ENCODE data around the gene PTPRR. TPM values are rescaled to one million over a fixed set of nuclear protein-coding genes. Genes with fewer than 3 reads are reported as not detected.
A peak's percentile ranks its signal among the peaks of the same experiment; 100 is the strongest.

The PTPRR gene
- polyA plus RNA-seq, 1 donor: 1.5 TPM

DNA sequence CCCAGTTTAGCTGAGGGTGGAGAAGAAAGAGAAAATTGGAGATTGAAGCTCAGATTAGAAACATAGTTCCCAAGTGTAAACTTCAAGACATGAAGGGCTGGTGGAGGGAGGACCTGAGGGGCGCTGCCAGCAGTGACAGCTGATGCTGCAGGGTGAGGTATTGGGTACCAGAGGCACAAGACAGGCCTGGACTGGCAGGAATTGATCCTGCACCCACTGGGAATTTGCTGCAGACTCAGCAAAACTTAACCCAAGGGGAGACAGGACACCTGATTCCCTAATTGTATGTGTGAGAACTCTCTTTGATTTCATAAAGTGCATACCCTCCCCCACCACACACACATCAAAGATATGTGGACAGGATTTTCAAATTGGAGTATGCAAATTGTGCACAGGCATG lies 11.6 kb downstream of the PTPRR start:
- no peak for DNase-seq

DNA sequence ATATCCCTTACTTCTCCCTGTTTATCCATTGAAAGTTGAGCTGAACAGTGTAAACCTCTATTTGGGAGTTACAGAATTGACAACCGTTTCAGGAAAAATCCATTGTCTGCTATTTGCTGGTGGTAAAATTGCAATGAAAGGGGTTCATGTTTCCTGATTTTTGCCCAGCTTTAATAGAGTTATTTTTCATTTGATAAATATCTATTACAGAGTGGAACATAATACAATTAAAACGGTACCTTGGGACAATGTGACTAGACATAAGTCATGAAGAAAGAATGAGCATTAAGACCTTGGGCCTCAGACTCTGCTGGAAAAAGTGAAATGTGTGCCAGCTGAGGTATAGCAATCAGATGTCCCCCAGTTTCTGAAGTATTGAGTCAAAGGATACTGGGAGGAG lies 13.1 kb downstream of the PTPRR start:
- DNase-seq: no peak

DNA sequence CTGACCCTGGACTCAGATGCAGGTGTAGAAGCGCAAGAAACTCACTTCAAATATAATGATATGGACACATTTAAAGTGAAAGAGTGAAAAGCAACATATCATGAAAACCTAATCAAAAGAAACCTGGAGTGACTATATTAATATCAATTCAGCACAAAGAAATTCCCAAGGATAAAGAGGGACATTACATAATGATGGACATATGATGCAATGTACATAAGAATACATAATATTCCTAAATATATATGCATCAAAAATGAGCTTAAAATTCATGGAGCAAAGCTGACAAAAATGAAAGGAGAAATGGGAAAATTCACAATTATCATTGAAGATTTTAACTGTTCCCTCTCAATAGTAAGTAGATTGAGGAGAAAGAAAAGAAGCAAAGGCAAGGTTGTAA lies 24.6 kb downstream of the PTPRR start:
- no peak for DNase-seq

DNA sequence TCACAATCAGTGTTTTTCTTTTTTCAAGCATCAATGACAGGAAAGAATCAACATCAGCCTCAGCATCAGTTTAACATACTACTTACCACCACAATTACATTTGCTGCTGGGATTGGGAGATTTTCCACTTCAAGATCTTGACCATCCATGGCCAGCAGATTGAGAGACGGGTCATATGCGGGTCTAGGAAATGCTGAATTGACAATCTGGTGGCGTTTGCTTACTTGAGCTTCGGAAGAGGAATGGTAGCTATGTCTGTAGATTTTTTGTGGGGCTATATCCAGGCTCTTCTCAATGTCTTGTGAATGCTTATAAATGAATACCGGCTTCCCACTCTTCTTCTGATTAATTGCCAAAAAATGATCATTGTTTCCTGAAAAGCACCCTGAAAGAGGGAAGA lies 27.9 kb downstream of the PTPRR start:
- no peak for DNase-seq

DNA sequence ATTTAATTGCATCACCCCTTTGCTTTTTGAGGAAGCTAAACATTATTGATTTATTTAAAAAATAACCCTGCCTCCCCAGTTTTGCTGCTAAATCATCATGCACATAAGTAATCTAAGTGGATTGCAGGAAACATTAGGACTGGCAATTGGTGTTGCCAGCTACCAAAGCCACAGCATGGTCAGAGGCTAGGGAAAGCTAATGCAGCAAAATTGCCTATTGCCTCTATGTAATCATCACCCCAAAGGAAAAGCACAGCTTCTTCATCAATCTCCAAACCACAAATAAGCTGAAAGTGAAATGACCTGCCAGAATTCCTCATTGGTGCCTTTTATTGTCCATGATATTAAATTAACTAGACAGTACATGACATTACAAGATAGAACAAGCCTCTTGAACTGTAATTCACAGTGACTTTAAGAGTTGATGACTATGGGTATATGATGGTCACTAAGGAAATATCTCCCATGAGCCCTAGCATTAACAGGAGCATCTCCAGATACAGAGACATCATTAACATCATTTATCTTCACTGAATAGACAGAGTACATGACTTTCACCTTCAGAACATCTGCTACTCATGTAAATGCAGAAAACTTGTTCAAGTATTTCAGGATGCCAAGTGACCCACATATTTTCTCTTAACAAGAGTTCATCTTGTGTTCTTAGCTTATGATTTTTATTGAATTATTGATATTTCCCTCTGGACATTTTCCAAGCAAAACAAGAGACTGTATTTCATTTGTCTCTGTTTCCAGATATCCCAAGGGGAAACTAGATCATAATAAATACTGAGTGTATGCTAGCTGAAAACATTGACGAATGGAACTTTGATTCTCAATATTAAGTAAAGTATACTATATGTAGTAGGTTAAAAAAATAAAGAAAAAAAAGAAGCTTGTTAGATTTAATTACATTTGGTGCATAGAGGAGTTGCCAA lies 29.4 kb downstream of the PTPRR start:
- no peak for DNase-seq

DNA sequence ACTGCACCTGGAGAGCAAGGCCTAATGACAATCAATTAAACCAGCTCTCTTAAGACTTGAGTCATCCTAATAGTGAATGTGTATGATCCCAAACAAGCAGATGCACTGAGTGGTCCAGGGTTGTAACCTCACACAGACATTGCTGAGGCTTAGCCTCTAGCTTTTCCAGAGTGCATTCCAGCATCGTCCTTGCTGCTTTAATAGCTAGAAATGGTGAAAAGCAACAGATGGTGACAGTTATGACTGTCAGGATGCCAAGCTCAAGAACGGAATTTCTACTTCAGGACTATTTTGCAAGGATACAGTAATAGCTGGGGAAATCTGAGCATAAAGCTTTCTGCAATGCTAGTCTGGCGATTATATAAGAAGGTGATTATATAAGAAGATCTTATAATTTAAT lies 34.6 kb downstream of the PTPRR start:
- DNase-seq: peak; percentile 19

DNA sequence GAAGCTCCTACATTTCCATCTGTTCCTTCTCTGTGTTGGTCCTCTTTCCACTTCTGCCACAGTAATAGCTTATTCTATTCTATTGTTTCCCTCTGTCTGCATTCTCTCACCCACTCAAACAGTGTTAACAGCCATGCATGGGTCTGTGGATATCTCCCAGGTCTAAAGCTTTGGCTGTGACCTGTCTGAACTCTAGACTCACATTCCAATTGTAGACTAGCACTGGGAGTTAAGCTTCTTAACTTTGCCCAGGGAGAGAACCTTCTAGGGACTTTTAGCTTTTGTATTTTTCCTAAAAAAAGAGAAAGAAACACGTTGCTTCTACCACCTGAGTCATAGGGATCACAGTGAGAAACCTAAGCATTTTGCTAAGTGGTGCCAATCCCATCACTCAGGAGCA lies 36.7 kb downstream of the PTPRR start:
- DNase-seq: no peak

DNA sequence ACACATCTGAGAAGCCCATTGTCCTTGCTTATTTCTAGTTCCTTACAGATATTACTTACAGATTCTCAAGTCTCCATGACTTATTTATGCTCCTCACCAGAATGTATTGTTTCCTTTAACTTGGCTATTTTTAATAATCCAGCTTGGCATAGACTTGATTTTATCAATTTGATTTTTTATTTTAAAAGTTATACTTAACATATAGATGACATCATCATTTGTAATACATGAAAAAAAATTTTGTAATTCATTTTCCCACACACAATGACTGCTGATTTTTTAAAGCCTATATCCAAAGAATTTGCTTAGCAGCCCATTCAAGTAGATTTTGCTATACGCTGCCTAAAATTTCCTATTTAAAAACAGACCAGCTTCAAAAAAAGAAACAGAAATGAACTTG lies 39.8 kb downstream of the PTPRR start:
- no peak for DNase-seq

DNA sequence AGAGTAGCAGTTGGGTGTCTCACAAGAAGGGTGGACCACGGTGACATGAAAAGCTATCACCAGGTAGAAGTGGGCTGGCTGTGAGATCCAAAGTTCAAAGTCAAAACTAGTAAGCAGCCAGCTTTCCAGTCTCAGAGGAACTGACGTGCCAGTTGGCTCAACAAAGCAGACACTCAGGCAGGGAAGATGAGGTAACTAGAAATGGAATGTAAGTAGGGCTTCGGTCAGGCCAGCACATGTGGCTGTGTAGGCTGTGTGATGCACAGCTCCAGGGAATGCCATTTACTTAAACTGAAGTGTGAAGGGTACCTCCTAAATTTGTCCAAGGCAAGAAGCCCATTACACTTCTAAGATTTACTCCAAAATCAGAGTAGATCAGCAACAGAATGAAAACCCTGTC lies 43.6 kb downstream of the PTPRR start:
- no peak for DNase-seq

DNA sequence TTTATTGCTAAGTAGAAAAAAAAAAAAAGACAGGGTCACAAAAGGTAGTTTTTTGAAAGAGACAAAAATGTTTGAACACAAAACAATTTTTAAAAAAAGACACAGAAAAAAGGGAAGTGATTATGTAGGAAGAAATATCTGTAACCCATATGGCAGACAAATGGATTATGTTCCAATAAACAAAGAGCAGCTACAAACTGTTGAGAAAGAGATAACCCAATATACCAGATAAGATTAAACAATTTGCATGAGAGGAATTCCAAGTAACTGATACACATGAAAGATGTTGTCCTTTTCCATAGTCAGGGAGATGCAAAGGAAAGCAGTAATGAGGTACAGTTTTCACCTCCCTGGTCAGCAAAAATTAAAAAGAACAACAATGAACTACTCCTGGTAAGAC lies 44.9 kb downstream of the PTPRR start:
- no peak for DNase-seq

DNA sequence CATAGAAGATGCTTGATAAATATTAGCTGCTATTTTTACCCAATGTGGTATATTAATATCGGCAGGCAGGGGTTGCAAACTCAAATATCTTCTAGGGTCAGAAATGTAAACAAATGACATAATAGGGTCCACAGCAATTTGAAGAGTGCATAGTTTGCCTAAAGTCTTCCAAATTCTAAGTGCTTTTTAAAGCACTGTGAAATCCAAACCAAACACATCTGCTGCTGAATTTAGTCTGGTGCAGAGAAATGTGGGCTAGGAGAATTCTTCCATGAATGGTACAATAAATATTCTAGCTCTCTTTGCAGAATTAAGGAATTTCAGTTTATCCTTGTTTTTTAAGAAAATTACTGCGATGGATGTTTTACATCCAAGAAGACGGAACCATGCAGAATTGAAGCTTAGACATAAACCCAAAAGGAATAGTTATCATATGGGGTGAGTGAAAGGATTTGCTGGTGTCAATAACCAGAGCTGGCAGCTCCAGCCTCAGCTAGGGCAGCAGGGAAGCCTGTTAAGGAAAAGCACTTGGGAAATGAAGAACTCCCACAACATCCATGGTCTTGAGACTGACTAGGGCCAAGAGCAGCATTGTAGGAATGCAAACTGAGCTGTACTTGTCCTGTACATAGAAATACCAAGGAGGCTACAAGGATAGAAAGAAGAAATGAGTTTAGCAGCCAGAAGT lies 65.5 kb downstream of the PTPRR start:
- no peak for DNase-seq

DNA sequence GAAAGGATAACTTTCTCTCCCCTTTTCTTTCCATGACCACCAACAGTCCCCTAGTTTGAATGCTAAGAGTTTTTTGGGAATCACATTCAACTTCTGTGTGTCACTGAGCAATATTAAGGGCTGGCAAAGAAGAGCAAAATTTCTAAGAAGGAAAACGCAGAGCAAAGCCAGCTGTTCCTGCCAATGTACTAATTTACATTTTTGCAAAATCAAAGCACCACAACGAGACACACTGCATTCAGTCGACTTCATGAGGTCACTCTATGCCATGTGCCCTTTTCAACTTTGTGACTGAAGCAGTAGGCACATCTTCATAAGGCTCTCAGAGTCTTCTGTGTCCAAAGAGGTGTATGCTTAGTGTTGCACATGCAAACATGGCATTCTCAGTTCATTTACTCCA lies 66.4 kb downstream of the PTPRR start:
- no peak for DNase-seq

DNA sequence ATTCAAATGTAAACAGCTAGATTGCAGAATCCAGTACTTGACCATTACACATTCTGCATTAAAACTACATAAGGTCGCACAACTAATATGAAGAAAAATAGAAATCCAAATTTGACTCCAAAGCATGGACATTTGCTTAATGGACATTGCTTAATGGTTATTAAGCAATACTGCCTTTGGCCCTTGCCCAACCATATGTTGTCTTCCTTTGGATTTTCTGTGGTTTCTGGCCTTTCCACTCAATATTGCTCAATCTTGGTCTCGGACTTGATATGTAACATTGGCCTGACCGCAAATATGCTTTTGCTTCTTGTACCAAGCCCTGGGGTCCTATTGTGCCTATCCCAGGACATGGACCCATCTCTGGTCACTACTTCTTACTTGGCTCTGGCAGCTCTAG lies 67.2 kb downstream of the PTPRR start:
- DNase-seq: no peak

DNA sequence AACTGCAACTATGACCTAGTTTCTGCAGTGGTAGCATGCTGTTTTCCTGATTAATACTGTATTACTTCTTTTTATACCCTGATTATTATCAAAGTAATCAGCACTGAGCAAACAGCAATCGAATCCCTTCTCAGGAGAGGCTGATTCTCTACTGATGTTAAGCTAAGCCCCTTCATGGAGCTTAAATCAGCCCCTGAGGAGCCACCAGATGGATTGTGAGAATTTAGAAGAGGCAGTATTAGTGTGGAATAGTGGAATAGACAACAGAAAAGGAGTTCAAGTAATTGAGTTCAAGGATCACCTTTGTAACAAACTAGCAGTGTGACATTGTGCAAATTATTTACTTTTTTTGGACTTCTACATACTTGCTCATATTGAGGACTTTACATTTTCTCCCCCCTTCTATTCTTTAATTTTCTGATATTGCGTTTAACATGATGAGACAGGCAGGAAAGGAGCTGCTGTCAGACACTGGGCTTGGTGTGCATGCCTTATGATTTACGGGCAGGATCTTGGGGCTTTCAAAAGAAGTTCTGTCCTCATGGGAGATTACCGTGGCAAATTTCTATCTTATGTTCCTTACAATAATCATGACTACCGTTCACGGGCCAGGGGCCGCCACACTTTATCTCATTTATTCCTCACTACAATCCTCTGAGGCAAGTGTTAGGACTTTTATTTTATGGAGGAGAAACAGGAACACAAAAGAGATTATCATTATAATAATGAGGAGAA lies 68.0 kb downstream of the PTPRR start:
- no peak for DNase-seq

DNA sequence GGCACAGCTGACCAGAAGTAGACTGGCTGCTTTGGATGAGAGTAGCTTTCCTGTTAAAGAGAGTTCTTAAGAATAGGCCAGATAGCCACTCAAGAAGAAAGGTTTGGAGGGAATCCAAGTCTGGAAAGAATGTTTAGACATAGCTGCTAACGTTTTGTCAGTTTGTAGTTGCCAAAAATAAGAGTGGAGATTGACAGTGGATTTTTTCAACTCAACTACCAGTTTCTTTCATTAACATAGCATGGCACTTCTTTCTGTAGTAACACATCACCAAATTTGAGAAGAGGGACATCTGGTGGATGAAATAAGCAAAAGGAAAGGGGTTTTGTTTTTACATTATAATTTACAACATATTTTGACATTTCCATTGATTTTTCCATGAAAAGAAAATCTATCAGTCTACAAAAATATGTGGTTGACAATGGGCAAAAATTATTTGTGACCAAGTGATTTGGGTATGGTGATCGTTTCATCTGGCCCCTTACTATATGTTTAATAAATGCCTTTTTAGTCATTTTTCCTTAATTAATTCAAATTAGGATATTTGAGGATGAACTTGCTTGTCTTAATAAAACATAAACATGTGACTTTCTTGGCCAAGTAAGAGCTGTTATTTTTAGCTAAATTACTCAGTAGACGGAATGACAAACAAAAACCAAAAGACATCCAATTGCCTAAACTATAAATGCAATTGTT lies 71.1 kb downstream of the PTPRR start:
- no peak for DNase-seq

DNA sequence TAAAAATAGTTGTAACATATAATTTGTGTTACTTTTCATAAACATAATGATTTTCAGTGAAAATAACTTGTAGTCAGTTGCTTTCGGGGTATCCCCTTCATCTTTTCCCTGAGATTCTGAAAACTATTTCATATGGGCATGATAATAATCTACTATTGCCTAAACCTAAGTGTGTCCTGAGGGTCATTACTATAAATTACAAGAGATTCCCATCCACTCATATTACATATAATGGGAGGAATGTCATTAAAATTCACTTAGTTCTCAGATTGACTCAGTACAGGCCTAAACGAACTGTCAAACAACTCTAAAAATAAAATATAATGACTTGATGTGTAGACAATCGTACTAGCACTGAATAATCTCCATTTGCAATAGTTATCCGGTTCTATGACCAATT lies 72.7 kb downstream of the PTPRR start:
- no peak for DNase-seq

DNA sequence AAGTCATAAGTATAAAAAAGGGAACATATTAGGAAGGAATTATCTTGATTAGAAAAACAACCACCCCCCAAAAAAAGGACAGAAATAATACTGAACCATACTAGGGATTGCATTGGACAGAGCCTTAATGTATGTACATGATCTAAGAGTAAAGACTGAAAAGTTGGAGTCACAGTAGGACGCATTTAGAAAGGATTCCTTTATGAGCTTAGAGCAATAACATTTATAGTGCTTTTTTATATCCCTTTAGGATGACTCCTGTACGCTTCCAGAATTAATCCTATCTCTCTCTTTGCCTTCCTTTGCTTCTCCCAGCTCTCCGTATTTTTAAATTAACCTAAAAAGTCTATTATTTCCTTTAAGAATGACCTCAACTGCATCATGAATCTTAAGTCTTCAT lies 75.3 kb downstream of the PTPRR start:
- no peak for DNase-seq

DNA sequence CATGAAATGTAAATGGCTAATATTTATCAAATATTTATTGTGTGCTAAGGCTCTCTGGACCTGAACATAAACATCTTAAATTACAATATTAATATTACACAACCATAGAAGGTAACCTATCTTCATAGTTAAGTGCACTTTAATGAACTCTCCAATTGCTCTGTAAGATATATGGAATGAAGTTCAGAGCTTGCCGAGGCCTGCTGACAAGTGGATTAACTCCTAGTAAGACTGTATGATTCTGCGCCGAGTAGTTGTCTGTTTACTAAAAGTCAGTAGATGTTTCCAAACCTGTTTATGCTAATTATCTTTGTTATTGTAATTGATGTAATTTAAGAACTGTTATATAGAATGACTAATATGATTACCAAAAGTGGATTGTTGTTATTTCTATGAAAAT lies 77.2 kb downstream of the PTPRR start:
- DNase-seq: no peak

DNA sequence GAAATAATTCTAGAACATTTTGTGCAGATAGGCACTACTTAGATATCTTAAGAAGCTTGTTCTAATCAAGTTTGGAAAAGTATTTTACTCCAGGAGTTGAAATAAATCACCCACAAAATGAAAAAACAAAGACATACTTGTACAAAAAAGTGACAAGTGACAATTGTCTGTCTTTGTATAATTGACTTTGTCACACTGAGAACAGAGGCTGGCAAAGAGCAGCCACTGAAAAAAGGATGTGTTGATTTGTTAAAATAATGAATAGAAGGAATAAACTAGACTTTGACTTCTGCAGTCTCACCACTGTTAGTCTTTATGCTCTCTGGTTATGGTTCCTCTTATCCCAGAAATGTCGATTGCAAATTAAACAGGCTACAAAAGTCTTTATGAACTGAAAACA lies 77.6 kb downstream of the PTPRR start:
- no peak for DNase-seq

DNA sequence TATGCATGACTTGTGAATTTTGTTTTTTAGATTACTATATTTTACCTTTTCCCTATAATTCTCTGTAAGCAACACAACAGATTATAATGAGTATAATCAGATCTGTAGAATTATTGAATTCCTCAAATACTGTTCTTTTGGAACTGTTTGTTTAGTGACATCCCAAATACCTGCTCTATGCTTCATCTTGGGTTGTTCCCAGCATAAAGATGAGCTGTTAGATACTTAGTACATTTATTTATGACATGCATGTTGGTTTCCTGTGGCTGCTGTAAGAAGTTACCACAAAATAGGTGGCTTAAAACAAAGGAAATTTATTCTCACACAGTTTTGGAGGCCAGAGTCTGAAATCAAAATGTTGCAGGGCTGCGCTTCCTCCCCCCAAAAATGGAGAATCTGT lies 78.4 kb downstream of the PTPRR start:
- DNase-seq: no peak

DNA sequence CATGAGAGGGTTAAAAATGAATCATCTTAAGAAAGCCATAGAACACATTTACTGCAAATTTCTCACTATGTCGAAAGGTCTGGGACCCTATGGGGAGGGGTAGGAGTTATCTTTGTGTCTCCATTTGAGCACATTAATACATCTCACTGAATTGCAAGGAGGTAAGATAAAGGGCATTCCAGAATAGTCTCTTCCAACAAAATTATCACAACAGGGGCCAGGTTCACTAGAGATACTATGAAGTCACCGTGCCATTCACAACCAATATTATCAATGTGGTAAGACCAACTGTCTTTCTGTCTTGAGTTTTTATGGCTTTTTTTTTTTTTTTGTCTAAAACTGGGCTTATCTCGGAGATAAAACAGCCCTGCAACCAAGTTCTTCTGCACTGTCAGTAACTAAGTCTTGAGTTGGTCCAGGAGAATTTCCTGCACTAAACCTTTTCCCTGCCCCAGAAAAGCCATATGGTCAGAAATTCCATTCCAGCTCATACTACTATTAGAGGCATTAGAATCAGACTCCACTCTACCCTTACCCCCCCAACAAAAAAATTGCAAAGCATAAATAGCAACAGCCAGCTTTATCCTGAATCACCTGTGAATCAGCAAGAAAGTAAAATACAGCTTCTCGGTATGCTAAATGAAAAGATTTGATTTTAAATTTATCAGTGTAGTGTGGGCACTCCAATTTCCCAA lies 79.7 kb downstream of the PTPRR start:
- no peak for DNase-seq

DNA sequence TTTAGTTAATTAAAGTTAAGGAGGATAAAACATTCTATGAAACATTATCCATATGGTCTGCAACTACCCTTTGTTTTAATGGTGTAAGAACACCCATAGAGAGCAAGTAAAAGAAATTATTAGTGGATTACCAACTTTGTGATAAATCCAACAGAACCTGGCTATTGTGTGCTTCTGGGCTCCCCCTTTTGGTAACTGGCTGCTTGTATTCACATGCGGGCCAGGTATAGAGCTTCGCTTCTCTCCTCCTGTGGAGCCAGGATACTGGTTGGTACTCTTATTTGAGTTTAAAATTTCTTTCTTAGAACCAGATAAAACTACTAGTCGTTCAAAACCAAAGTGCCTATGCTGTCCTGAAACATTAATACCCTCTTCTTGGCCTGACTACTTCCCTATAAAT lies 81.0 kb downstream of the PTPRR start:
- DNase-seq: no peak
